GM18507 (cell line): Measurements from ENCODE around the gene S100A12.
"Not testable (repeated sequence)": the region's sequence is repeated elsewhere in the genome, so short reads cannot be mapped to it uniquely, and the experiment has no call there.

ENCODE experiments used
- DNase-seq: peaks from one replicate; pipeline ENCODE4 v3.0.0; 2011; ENCODE audit warnings: low read depth; ENCODE audit not compliant: insufficient read length; ENCODE audit errors: extremely low spot score
- FAIRE-seq: peaks from 2 replicates; lab custom pipeline; 2011; peaks lifted over from hg19 to GRCh38; lab: Jason Lieb, UNC

The S100A12 gene

DNA sequence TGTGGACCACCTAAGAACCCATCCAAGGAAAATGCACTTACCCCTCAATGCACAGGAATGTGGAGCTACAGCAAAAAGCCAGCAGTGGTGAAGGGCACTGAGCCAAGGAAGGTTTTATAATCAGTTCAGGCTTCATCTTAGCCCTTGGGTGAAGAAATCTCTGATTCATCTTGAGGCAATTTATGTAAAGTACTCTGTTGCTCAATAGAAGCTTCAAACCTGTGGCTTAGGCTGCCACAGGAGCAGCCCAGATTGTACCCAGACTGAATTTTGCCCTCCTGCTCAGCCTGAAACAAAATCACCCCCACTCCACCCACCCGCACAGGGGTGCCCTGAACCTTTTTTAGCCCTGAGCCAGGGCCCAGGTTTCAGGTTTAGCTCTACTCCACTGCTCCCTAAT lies at the start of gene S100A12:
Gene S100A12 (minus strand): TSS at position 111 of the 400 bp plus-strand sequence. CDS start 1,029 bp downstream, outside the sequence.
- DNase-seq, result no peak
- FAIRE-seq, result no peak

DNA sequence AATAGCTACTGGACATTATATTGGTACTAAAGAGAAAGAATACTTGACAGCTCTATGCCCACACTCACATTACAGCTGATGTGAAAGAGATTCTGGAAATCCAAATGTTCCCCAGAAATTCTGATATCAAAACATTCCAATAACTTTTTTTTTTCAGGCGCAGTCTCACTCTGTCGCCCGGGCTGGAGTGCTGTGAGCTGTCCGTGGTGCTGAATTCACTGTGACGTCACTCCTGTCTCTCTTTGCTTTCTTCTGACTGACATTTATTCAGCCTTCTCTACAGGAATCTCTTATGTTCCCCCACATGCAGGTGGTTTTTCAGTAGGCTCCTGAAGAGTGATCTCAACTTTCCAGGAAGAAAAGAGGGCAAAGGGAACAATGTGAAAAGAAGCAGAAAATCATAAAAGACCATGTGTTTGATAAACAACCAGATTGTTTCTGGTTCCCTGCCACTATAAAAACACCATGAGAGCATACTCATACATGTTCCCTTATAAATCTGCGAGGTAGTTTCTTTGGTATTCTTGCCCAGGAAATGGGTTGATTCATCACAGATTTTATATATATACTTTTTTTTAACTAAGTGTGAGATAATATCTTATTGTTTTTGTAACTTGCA lies 47.1 kb upstream of the S100A12 start:
- FAIRE-seq (peak; percentile 86), DNase-seq (no peak)

DNA sequence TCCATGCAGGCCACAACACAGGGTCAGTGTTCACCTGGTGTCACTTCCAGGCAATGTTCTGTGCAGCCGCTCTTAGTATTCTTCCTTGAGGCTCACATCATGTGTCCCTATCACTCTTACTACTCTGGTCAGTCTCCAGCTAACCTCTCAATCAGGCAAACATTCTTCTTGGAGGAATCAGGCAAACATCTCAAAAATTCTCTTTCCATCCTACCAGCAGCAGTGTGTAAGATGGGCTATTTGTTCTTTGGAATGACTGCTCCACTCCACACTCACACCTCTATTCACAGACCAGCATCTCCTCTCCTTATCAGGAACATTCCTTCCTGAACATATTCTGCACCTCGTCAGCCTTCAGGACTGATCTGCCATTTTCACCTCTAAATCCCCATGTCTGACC lies 44.9 kb upstream of the S100A12 start:
- FAIRE-seq (no peak), DNase-seq (no peak)

DNA sequence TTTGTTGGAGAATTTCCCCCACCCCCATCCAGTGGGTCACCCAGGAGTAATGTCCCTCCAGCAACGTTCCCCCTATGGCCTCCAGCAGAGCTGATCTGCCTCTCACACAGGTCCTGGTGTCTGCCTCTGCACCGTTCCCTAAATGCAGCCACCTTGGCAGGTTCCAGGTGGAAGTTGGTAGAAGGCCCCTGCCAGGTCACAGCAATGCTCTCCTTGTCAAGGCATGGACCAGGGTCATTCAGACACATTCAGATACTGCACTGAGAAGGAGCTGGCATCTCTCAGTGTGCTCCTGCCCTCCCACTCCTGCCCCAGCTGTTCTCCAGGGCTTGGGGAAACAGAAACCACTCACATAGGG lies 44.0 kb upstream of the S100A12 start:
- FAIRE-seq, result not testable (repeated sequence)

DNA sequence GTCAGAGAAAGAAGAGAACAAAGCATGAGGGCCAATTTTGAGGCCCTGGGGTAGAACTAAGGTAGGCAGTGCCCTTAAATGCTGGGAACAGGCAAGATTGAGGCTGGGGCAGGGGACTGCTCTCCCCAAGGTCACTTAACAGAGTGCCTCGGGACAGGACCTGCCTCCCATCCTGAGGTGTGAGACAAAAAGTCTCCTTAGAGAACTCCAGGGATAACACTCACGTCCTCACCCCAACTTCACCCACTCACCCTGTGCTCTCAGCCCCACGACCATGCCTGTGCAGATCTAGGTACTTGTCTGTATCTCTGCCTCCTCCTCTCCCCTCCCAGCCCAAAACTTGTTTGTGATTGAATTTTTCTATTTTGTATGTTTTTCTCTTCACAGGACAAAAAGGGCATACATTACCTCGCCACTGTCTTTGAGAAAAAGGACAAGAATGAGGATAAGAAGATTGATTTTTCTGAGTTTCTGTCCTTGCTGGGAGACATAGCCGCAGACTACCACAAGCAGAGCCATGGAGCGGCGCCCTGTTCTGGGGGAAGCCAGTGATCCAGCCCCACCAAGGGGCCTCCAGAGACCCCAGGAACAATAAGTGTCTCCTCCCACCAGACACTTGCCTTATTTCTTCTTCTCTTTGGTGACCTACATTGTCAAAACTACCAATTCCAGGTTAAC lies 43.5 kb upstream of the S100A12 start:
- not testable (repeated sequence) for FAIRE-seq, DNase-seq

More for the DNA sequence above, 44.0 kb upstream of the S100A12 start:
- DNase-seq, result not testable (repeated sequence)

DNA sequence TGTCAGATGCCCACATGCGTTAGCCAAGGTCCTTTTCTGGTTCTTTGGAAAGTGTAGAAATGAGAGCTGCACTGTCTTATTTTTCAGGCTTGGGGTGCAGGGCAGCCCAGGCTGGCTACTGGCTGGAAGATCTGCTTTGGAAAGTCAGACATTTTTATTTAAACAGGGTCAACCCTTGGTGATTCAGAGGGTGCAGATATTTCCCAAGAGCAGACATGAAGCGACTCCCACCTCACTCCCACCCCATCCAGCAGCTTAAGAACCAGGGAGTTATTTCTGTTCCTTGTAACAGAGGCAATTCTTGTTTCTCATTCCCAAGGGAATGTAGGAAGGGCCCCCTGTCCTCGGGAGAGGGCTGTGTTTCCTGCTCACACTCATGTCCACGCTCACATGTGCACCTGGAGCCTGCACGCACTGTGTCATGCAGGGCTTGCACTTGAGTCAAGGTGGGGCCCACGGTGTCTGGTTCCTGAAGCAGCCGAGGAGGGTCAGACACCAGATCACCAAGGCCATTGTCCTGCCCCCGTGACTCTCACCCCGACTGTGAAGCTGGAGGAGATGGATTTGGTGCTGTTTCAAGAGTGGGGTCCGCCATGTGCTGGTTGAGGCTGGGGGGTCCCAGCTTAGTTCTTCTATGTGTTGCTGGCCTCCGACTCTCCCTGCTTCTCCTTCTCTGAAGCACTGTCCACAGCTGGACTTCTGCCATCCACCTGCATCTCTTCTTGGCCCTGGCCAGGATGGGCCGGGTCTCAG lies 41.9 kb upstream of the S100A12 start:
- FAIRE-seq (no peak), DNase-seq (no peak)

DNA sequence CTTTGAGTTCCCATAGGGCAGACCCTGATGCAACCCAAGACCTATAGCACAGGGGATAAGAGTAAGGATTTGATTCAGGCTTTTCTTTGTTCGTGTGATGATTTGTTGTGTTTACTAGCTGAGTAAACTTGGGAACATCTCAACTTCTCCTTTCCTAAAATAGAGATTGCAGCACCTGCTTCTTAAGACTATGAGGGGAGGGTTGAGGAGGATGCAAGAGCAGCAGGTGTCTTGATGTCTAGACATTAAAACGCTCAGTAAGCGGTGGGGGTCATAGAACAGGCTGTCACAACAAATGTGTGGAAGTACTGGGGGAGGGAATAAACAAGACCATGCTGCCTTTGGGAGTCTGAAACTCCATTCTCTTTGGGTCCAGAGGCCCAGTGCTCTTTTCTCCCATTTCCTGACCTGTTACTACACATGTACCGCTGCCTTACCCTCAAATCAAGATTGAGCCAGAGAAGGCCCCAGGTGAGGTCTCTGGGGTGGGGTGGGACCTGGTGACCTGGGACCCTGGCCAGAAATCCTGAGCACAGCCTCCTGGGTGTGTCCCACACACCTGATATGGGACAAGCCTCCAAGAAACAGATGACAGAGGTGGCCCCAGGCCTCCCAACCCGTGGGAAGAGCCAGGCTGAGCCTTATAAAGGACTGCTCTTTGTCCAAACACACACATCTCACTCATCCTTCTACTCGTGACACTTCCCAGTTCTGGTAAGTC lies 40.6 kb upstream of the S100A12 start, which contains the start of gene S100A7A:
Gene S100A7A (plus strand): TSS at position 671 of the 721 bp plus-strand sequence. CDS start 1,563 bp downstream, outside the sequence.
- DNase-seq (no peak), FAIRE-seq (no peak)

DNA sequence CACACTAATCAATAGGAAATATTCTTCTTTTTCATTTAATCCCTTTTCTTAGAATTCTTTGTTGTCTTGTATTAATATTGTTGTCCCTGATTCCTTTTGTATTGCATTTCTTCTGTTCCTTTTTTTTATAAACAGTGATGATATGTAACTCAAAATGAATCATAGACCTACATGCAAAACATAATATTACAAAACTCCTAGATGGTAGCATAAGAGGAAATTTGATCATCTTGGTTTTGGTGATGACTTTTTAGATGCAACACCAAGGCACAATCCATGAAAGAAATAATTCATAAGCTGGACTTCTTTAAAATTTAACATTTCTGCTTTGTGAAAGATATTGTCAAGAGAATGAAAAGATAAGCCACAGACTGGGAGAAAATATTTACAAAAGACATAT lies 38.5 kb upstream of the S100A12 start:
- FAIRE-seq, DNase-seq: not testable (repeated sequence)

DNA sequence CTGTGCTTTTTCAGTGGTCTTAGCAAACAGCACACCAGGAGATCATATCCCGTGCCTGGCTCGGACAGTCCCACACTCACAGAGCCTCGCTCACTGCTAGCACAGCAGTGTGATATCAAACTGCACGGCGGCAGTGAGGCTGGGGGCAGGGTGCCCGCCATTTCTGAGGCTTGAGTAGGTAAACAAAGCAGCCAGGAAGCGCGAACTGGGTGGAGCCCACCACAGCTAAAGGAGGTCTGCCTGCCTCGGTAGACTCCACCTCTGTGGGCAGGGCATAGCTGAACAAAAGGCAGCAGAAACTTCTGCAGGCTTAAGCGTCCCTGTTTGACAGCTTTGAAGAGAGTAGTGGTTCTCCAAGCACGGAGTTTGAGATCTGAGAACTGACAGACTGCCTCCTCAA lies 31.9 kb upstream of the S100A12 start:
- not testable (repeated sequence) for FAIRE-seq, DNase-seq

DNA sequence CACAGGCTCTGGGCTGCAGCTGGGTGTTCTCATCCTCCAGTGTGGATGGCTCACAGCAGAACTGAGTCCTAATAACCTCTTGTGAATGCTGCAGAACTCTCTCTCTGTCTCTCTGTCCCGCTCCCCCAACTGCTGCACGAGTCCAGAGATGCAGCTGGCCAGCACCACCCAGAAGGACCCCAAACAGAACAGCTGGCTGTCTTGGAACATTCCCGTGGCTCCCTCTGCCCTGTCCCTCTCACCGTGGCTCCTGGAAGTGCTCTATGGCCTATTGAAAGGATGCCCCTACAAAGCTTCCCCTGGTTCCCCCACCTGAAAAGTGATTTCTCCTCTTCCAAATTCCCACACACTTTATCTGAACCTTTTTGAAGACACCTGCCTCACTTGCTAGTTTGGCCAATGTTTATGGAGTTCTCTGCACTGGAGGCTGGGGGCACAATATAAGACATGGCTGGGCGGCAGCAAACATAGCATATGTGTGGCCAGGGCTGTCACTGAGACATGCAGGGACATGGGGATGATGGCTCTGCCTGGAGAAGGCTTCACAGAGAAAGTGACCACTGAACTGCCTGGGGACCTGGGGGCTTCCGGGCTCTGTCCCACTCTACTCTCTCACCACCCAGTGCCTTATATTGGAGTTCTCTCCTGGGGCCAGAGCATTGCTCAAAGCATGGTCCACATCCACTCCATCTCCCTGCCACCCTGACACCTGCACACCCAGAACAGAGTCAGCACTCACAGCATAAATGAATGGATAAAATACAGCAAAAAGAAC lies 30.6 kb upstream of the S100A12 start:
- not testable (repeated sequence) for FAIRE-seq

DNA sequence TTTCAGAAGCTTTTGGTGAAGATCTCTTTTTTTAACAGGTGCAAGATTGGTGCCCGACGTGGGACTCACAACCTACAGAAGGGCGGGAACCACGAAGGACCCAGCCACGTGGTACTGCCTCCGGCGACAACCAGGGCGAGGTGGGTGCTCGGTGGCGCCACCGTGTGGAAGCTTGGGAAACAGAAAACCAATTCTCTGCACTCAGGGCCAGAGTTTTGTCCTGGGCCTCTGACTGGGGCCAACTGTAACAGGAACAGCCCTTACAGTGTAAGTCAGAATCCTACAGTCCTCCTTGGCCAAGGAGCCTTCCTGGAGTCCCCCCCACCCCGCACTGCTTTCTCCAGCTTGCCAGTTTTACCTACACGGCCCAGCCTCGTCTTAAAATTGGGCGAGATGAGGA lies 29.3 kb upstream of the S100A12 start:
- peak; percentile 38 for FAIRE-seq

More for the DNA sequence above, 30.6 kb upstream of the S100A12 start:
- DNase-seq, result not testable (repeated sequence)

DNA sequence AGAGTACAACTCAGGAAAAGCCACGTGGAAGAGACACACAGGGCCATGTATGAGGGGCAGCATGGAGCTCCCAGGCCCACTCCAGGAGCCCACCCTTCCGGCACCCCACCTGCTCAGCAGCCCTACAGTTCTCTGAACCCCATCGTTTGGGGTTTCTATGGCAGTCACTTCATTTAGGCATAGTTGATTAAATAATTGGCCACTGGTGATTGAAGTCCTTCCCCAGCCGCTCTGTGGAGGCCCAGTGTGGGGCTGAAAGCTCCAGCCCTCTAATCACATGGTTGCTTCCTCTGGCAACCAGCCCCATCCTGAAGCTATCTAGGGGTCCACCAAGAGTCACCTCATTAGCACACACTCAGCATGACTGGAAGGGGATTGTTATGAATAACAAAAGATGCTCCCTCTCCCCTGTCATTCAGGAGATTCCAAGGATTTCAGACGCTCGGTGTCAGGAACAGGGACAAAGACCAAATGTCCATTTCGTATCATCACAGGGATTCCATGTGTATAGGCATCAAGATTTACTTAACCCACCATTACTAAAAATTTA lies 28.7 kb upstream of the S100A12 start:
- no peak for FAIRE-seq
- no peak for DNase-seq

More for the DNA sequence above, 29.3 kb upstream of the S100A12 start:
- no peak for DNase-seq

DNA sequence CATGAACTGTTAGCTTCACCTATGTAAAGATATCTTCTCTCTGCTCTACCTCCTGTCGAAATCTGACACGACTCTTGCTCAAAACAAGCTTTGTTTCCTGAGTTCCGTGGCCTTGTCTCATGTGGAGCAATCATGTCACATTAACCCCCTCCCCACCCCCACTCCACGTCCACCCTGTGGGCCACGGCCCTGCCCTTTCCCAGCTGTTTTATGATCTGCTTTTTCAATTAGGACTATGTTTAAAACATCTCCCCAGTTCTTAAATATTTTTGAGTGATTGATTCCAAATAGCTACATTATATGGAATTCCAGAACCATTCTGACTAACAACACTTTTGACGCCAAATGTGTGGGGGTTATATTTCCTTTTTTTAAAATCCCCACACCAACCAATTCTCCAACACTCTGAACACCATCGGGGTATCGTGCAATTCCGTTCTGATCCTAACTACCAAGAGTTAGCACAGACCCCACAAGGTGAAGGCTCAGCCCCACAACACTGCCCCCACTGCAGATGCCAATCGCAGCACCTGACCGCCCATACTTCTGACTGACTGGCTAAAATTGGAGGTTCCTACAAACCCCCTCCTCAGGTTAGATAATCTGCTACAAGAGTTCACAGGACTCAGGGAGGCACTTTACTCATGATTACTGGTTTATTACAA lies 28.1 kb upstream of the S100A12 start:
- DNase-seq (no peak), FAIRE-seq (no peak)

DNA sequence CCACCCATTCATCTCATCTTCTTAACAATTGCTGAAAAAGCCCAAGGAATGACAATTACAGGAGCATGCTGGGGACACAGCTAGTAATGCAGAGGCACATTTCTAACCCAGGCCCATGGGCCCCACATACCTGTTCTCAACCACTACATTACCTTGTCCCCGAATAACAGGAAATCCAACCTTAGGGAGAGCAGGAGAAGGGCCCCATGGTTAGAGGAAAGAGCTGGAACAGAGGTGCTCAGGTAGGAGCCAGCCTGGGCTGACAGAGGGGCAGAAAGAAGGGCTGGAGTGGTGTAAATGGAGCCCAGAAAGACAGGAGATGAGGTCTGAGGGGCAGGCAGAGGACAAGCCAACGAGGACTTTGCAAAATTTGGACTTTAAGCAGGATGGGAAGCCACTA lies 26.8 kb upstream of the S100A12 start:
- FAIRE-seq (no peak), DNase-seq (no peak)

DNA sequence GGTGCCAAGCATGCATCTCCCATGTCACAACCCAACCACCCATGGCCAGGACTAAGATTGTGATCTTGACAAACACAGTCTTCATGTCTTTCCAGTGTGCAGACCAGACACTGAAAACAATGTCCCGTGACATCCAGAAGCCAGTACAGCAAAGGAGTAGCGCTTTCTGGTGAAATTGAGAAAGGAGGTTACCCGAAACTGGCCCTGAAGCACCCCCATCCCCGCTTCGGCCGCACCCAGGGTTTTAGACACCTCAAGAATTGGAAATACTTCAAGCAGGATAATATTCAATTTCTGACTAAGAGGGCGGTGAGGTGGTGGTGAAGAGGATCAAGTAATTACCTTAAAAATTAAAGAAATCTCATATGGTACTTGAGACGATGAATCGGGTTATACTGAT lies 26.0 kb upstream of the S100A12 start:
- FAIRE-seq, result no peak
- DNase-seq, result no peak

DNA sequence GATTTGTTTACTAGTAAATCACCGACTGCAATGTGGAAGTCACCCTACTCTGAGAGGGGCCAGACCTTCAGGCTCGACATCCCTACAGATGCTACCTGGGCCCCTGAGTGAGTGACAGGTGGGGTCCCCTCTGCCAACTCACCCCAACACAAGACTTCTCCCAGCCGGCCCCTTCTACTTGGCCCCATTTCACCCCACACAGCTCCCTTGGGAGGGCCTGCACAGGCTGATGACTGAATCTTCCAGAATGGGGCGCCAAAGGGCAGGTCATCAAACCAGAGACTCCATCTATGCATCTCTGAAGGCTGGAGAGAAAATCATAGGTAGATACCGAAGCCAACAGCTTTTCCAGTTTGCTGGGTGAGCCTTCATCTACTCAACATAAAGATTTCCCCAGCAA lies 24.8 kb upstream of the S100A12 start:
- no peak for DNase-seq
- no peak for FAIRE-seq

DNA sequence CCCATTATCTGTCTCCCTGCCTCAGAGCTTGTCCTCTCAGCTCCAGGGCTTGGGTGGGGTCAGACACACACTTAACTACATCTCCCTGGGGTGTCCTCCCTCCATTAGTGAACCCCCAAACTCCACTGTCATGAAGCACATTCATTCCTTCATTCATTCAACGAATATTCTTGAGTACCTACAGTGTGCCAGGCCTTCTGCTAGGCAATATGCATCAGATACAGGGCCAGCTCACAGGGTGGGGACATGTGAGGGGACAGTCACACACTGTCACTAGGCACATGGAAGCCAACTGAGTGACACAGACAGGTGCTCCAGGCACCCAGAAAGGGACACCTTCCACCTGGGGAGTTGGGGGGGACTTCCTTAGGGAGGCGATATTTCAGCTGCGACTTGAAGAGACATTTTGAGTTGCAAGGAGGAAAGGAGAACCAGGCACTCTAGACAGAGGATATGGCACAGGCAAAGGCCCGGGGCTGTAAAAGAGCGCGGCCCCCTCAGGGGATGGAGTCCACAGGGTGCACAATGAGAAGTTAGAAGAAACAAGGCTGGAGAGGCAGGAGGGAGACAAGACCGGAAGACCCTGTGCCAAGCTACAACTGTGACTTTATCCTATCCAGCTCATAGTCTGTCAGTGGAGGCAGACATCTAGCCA lies 24.1 kb upstream of the S100A12 start:
- no peak for DNase-seq
- FAIRE-seq, result no peak
